ENCODE data around the gene KCNIP4.

- no peak for TF ChIP-seq GATA2 (IDR thresholded peaks at IDR 0.05; ENCODE audit: insufficient read depth, insufficient read length, low read depth, low read length)
- TF ChIP-seq CTCF (IDR thresholded peaks at IDR 0.05; ENCODE audit: extremely low read depth in 1 of 2, insufficient read depth in 1 of 2, low read depth in 1 of 2, low read length in 2 of 2), result no peak
- TF ChIP-seq MYC (IDR thresholded peaks at IDR 0.05; ENCODE audit: low read depth, low read length), result no peak
- TF ChIP-seq POLR2AphosphoS5 (IDR thresholded peaks at IDR 0.05; ENCODE audit: insufficient read depth, low read depth, low read length), result no peak
- TF ChIP-seq EZH2 (IDR thresholded peaks at IDR 0.05; ENCODE audit: borderline replicate concordance, low read depth, low read length, severe bottlenecking), result no peak
- TF ChIP-seq POLR2A (IDR thresholded peaks at IDR 0.05; ENCODE audit: low read depth, low read length), result no peak
- no peak for TF ChIP-seq MAX (IDR thresholded peaks at IDR 0.05; ENCODE audit: insufficient read depth, insufficient read length)
- TF ChIP-seq FOS (IDR thresholded peaks at IDR 0.05; ENCODE audit: borderline replicate concordance, insufficient read depth, low read length), result no peak
Observed at GRCh38 chr4:21386166-21386780, 562.3 kb downstream of the KCNIP4 start.

All from endothelial cell of umbilical vein (primary cell).